Inferior parietal cortex (tissue), 1 donor: ENCODE data around the gene ALKBH3.
A peak's percentile ranks its signal among the peaks of the same experiment; 100 is the strongest.

Experiments
- DNase-seq: peaks from one replicate; pipeline ENCODE4 v3.0.0-alpha.2; 2016; ENCODE audit errors: extremely low spot score

ALKBH3 gene

GRCh38 chr11:43959321-43959995 is 78.8 kb downstream of the ALKBH3 start:
- no peak for DNase-seq

DNA sequence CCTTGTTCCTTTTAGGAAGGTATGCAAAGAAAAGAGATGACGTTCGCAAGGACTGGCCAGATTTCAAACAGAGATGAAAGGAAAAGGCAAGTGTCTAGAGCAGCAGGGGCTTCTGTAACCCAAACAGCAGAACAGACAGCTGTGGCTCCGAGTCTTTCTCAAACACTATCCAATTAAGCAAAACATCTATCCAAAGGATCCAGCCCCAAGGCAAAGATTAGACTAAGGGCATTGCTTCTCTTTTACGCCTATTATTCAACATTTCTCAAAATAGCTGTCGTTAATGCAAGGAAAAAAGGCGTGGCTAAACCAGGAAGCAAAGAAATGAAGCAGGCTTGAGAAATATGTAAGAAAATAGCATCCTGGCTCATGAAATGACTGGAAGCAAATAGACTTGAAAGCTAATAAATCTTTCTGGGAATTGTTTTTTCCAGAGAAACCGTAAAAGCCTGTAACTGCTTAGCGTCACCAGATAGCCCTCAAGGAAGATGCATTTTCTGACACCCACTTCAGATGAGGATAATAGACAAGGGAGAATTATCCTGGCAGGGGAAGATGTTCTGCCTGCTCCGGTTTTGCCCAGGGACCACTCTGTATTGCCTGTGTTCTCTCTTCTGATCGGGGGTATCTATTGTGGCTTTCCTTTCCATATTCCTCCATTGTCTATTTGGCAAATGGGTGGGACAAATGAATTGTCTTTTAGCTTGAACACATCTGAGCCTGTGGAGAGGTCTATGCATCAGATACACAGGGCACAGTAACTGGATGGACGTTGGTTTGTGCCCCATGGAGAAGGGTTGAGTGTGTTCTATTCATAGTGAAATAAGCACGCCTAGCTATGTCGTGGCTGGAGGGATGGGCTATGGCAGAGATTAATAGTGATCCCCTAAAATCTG is 82.0 kb downstream of the ALKBH3 start:
- no peak for DNase-seq

DNA sequence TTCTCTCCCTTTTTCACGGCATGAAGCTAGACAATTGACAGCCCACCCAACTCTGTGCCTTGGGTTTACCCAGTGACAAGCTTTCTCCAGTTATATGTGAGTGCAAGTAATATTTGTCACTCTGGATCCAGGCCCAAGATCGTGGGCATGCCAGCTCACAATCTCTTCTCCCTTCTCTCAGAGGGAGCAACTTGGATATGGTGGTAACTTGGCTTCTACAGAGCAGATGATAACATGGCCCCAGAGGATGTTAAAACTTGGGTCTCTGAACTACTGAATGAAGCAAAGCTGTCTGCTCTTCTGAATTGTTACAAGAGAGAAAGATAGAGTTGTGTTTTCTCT is 82.6 kb downstream of the ALKBH3 start:
- DNase-seq: no peak

GRCh38 chr11:43967661-43968060 is 87.0 kb downstream of the ALKBH3 start:
- DNase-seq: no peak

DNA sequence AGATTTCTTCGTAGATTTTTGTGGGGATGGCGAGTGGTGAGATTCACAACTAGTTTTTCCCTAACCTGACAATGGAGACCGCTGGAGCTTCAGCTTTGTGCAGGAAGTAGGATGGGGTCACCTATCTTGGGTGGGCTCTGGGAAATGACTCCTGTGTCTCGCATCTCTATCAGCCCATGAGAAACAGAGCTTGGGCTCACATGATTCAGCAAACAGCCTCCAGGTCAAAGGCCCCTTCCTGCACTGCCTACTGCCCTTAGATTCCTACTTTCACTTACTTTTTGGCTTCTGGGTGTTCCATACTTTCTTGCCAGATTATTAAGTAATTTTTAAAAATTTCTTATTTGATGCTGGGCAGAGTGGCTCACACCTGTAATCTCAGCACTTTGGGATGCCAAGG is 88.1 kb downstream of the ALKBH3 start:
- no peak for DNase-seq

GRCh38 chr11:43969543-43969942 is 88.9 kb downstream of the ALKBH3 start:
- DNase-seq: peak; percentile 22
